T-cell (primary cell): ENCODE results near the gene VIL1. TPM values are rescaled to one million over a fixed set of nuclear protein-coding genes. Genes with fewer than 3 reads are reported as not detected.

Experiments used
- ATAC-seq, 4 experiments: fragments of 200-7000 bp in 3 of 4; fragments of 150-1000 bp in 1 of 4; cut with Tn5 transposase; replicated peaks in 1 of 4; 1 replicate in 3 of 4; 2 replicates in 1 of 4; pipeline ENCODE4 v1.10.0; 2021; ENCODE audit warnings: moderate library complexity in 3 of 4, mild to moderate bottlenecking in 2 of 4, moderate number of reproducible peaks in 1 of 4
- CTCF ChIA-PET, 2 donors: fragments of 300-600 bp; sonication (Branson Sonifier 250); formaldehyde crosslinking; loops; one replicate each; lab custom pipeline; 2022; ENCODE audit warnings: antibody characterized with exemption in 2 of 2; lab: Charles Lee
- POLR2A ChIA-PET, 2 donors: fragments of 300-600 bp; sonication (Branson Sonifier 250); formaldehyde crosslinking; loops; one replicate each; lab custom pipeline; 2022; ENCODE audit warnings: antibody characterized with exemption in 2 of 2; lab: Charles Lee
- DNase-seq, 35 experiments: peaks; one replicate each; pipeline versions ENCODE4 v3.0.0 to v3.0.0-alpha.2; 2013 to 2023
- H3K27ac ChIP-seq: one replicate; pipeline ENCODE4 v1.5.1; 2013; ENCODE audit warnings: low read length
- H3K27me3 ChIP-seq, 2 experiments: replicated peaks in 1 of 2; 1 replicate in 1 of 2; 2 replicates in 1 of 2; pipeline versions ENCODE4 v1.6.1 to v1.7.0; 2013; ENCODE audit warnings: low read length in 1 of 2, mixed read lengths in 1 of 2; ENCODE audit not compliant: control insufficient read depth in 2 of 2, insufficient read depth in 2 of 2; ENCODE audit errors: extremely low read depth in 1 of 2
- H3K36me3 ChIP-seq, 2 donors: 1 replicate in 1 of 2; 2 replicates in 1 of 2; pipeline versions ENCODE4 v1.6.1 to v1.7.0; 2013; ENCODE audit warnings: low read length in 1 of 2; ENCODE audit not compliant: control insufficient read depth in 2 of 2, insufficient read depth in 1 of 2; ENCODE audit errors: extremely low read depth in 1 of 2
- H3K4me1 ChIP-seq, 2 experiments: 1 replicate in 1 of 2; 2 replicates in 1 of 2; pipeline versions ENCODE4 v1.6.1 to v1.7.0; 2013; ENCODE audit warnings: low read length in 2 of 2, mixed read lengths in 1 of 2; ENCODE audit not compliant: insufficient read depth in 2 of 2, control insufficient read depth in 1 of 2; ENCODE audit errors: extremely low read depth in 1 of 2
- H3K4me3 ChIP-seq, 2 donors: 1 replicate in 1 of 2; 2 replicates in 1 of 2; pipeline versions ENCODE4 v1.5.1 to v1.7.0; 2013; ENCODE audit warnings: mild to moderate bottlenecking in 2 of 2, low read length in 1 of 2, moderate library complexity in 1 of 2; ENCODE audit not compliant: control insufficient read depth in 1 of 2; ENCODE audit errors: extremely low read depth in 1 of 2
- H3K9me3 ChIP-seq: 2 replicates; pipeline ENCODE4 v1.7.0; 2013
- H3K27ac Mint-ChIP-seq, 2 donors: one replicate each; pipeline ENCODE4 v1.8.0; 2020 to 2021; ENCODE audit warnings: mild to moderate bottlenecking in 2 of 2, mixed read lengths in 2 of 2
- H3K27me3 Mint-ChIP-seq, 2 donors: one replicate each; pipeline ENCODE4 v1.8.0; 2021 to 2022; ENCODE audit warnings: mixed read lengths in 2 of 2
- H3K36me3 Mint-ChIP-seq: one replicate; pipeline ENCODE4 v1.8.0; 2021; ENCODE audit warnings: mixed read lengths
- H3K4me1 Mint-ChIP-seq, 3 donors: one replicate each; pipeline ENCODE4 v1.8.0; 2020 to 2022; ENCODE audit warnings: mixed read lengths in 3 of 3, mild to moderate bottlenecking in 1 of 3
- H3K4me3 Mint-ChIP-seq, 3 donors: one replicate each; pipeline ENCODE4 v1.8.0; 2020 to 2022; ENCODE audit warnings: mild to moderate bottlenecking in 3 of 3, mixed read lengths in 3 of 3, moderate library complexity in 3 of 3
- H3K9me3 Mint-ChIP-seq, 3 donors: one replicate each; pipeline ENCODE4 v1.8.0; 2020 to 2022; ENCODE audit warnings: mixed read lengths in 3 of 3
- WGBS: methylation state at CpG from one replicate; pipeline ENCODE4 v1.1.5; 2013; ENCODE audit warnings: missing lambda C conversion rate; ENCODE audit not compliant: insufficient coverage; 5-methylcytosine and 5-hydroxymethylcytosine counted together
- total RNA-seq, 35 experiments: library from RNA in 6 of 35; stranded (reverse) in 6 of 35; fragments of 120-200 nt in 1 of 35; gene quantifications; one replicate each; pipeline versions ENCODE4 v1.2.1 to v1.2.4 and lab custom pipeline; 2013 to 2026

Gene VIL1
- total RNA-seq, 5 donors from 2014 or later (not counting 1 experiment from before 2014, with no cell fraction given), result 0.23 to 0.67 (median 0.51) TPM

GRCh38 chr2:218406949-218407618 is 11.8 kb upstream of the VIL1 start:
- Histone ChIP-seq H3K4me1 (peaks cover 18 to 61% of the 10 kb centered on the region in 2 experiments), H3K4me3 (peak overlapping the region; percentile 49 to 60), H3K27ac (peak overlapping the region; percentile 71), H3K36me3 (peaks cover 14 to 25% of the 10 kb centered on the region in 2 donors), H3K27me3 (no peaks in the 10 kb centered on the region), H3K9me3 (no peaks in the 10 kb centered on the region)
- 5% methylated on average over 4 of the region's 13 CpGs for WGBS
- DNase-seq, result peak; percentile 41 to 84 (median 65)
- CTCF ChIA-PET, result interaction anchor here (0.9 to 1.4 kb wide), 7 partner anchors 11 to 161 kb away, joined by 3 to 8 read pairs (median 4); partner anchors contain the start of genes AAMP (in 1 of the 2), PNKD (in 1 of the 2) and USP37 (in 1 of the 2)
- no peaks in the 10 kb centered on the region for H3K27me3 Mint-ChIP-seq
- POLR2A ChIA-PET, result no interaction called here
- H3K4me1 Mint-ChIP-seq, result peaks cover 45 to 52% (median 52%) of the 10 kb centered on the region in 3 donors
- peak overlapping the region; percentile 75 to 95 (median 79) for H3K4me3 Mint-ChIP-seq
- no peaks in the 10 kb centered on the region for H3K9me3 Mint-ChIP-seq
- H3K27ac Mint-ChIP-seq, result peak overlapping the region; percentile 87 to 91
- peak; percentile 8 to 64 (median 38) for ATAC-seq
- peaks cover 13% of the 10 kb centered on the region for H3K36me3 Mint-ChIP-seq

GRCh38 chr2:218407717-218408116 is 11.2 kb upstream of the VIL1 start:
- H3K4me1 Mint-ChIP-seq, result peaks cover 44 to 57% (median 51%) of the 10 kb centered on the region in 3 donors
- peaks cover 18 to 57% of the 10 kb centered on the region in 2 experiments for H3K4me1 ChIP-seq

GRCh38 chr2:218418321-218418716 is 604 bp upstream of the VIL1 start:
- Mint-ChIP-seq H3K4me1 (peaks cover 0 to 8% (median 0%) of the 10 kb centered on the region in 3 donors), H3K4me3 (no peak overlapping the region), H3K36me3 (no peaks in the 10 kb centered on the region), H3K27me3 (no peaks in the 10 kb centered on the region), H3K9me3 (no peaks in the 10 kb centered on the region), H3K27ac (no peak overlapping the region)
- ChIA-PET POLR2A (no interaction called here), CTCF (no interaction called here)
- H3K36me3 ChIP-seq, result no peaks in the 10 kb centered on the region
- DNase-seq (no peak), ATAC-seq (no peak)
- H3K9me3 ChIP-seq, result no peaks in the 10 kb centered on the region
- H3K4me3 ChIP-seq, result no peak overlapping the region
- H3K27ac ChIP-seq, result no peak overlapping the region
- no CpG with 5 or more reads among the region's 5 CpGs for WGBS
- H3K27me3 ChIP-seq, result peaks cover 0 to 5% of the 10 kb centered on the region in 2 experiments
- no peaks in the 10 kb centered on the region for H3K4me1 ChIP-seq

More at GRCh38 chr2:218407717-218408116, 11.2 kb upstream of the VIL1 start:
- H3K27me3 Mint-ChIP-seq, result no peaks in the 10 kb centered on the region
- H3K27ac Mint-ChIP-seq, result peak overlapping the region; percentile 11 to 25
- H3K4me3 Mint-ChIP-seq, result peak overlapping the region in 1 of 3 donors; percentile 95
- no peak for ATAC-seq
- 94% methylated on average over 7 of the region's 8 CpGs for WGBS
- peaks cover 13% of the 10 kb centered on the region for H3K36me3 Mint-ChIP-seq
- peaks cover 14 to 19% of the 10 kb centered on the region in 2 donors for H3K36me3 ChIP-seq
- no peaks in the 10 kb centered on the region for H3K9me3 Mint-ChIP-seq
- DNase-seq, result no peak
- H3K27ac ChIP-seq, result no peak overlapping the region
- CTCF ChIA-PET, result interaction anchor here in 1 of 2 donors (0.6 to 1.4 kb wide), 3 partner anchors 14 to 109 kb away, joined by 3 to 4 read pairs (median 4); no protein-coding TSS in a partner anchor
- POLR2A ChIA-PET, result no interaction called here
- H3K9me3 ChIP-seq, result no peaks in the 10 kb centered on the region
- peak overlapping the region in 1 of 2 donors; percentile 60 for H3K4me3 ChIP-seq
- no peaks in the 10 kb centered on the region for H3K27me3 ChIP-seq

DNA sequence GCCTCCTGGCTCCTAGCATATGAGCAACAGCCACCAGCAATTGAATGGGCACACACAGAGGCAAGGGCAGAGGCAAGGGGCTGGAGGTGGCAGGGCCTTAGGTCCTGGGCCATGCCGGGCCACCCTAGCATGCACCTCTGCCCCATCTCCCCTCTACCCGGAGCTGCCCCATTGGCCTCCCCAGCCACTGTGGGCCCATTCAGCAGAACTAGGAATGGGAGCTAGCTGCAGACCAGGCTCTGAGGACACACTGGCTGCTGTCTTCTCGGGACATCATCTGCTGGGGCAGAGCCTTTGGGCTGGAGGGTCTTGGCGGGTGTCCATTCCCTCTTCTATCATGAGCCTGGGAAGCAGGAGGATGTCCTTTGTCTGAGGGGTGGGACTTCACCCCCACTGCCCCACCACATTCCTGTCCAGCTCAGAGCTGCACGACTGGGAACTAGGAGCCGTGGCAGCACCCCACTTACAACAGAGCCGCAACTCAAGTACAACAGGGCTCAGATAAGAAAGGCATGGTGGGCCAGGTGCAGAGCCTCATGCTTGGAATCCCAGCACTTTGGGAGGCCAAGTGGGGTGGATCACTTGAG is 800 bp downstream of the VIL1 start:
- Mint-ChIP-seq H3K9me3 (no peaks in the 10 kb centered on the region), H3K27me3 (no peaks in the 10 kb centered on the region), H3K4me1 (peaks cover 0 to 8% (median 0%) of the 10 kb centered on the region in 3 donors), H3K4me3 (no peak overlapping the region), H3K36me3 (no peaks in the 10 kb centered on the region), H3K27ac (no peak overlapping the region)
- CTCF ChIA-PET, result interaction anchor here in 1 of 2 donors (0.6 to 0.7 kb wide), 2 partner anchors 33 to 63 kb away, joined by 3 to 8 read pairs; partner anchors contain the start of gene CATIP
- no peak for ATAC-seq
- Histone ChIP-seq H3K27ac (no peak overlapping the region), H3K9me3 (no peaks in the 10 kb centered on the region), H3K36me3 (no peaks in the 10 kb centered on the region), H3K27me3 (peaks cover 0 to 8% of the 10 kb centered on the region in 2 experiments), H3K4me1 (no peaks in the 10 kb centered on the region), H3K4me3 (no peak overlapping the region)
- DNase-seq, result no peak
- POLR2A ChIA-PET, result interaction anchor here in 1 of 2 donors (0.6 kb wide), 2 partner anchors 15 to 74 kb away, joined by 3 read pairs; no protein-coding TSS in a partner anchor
- no CpG with 5 or more reads among the region's 7 CpGs for WGBS

DNA sequence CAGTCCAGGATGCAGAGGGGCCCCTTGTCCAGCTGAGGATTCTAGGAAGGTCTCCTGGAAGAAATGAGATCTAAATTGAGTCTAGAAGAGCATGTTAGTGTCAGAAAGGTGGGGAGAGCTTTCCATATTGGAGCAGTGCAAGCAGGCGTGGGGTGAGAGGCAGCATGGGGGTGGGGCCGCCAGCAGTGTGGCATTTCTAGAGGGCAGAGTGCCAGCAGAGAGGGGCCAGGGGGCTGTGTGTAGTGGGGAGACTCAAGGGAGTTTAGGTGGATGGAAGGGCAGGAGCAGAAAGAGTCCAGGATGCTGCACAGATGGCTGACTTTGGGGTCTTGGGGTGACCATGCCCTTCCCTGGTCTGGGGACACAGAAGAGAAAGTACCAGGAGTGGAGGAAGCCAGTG is 2.1 kb downstream of the VIL1 start:
- ATAC-seq, result no peak
- H3K4me1 ChIP-seq, result no peaks in the 10 kb centered on the region
- Mint-ChIP-seq H3K27ac (no peak overlapping the region), H3K4me3 (no peak overlapping the region), H3K4me1 (peaks cover 0 to 8% (median 0%) of the 10 kb centered on the region in 3 donors), H3K36me3 (no peaks in the 10 kb centered on the region), H3K9me3 (no peaks in the 10 kb centered on the region), H3K27me3 (no peaks in the 10 kb centered on the region)
- H3K4me3 ChIP-seq, result no peak overlapping the region
- 97% methylated on average over 2 of the region's 2 CpGs for WGBS
- CTCF ChIA-PET, result no interaction called here
- POLR2A ChIA-PET, result no interaction called here
- H3K27ac ChIP-seq, result no peak overlapping the region
- no peak for DNase-seq
- H3K9me3 ChIP-seq, result no peaks in the 10 kb centered on the region
- H3K27me3 ChIP-seq, result peaks cover 0 to 15% of the 10 kb centered on the region in 2 experiments
- no peaks in the 10 kb centered on the region for H3K36me3 ChIP-seq

DNA sequence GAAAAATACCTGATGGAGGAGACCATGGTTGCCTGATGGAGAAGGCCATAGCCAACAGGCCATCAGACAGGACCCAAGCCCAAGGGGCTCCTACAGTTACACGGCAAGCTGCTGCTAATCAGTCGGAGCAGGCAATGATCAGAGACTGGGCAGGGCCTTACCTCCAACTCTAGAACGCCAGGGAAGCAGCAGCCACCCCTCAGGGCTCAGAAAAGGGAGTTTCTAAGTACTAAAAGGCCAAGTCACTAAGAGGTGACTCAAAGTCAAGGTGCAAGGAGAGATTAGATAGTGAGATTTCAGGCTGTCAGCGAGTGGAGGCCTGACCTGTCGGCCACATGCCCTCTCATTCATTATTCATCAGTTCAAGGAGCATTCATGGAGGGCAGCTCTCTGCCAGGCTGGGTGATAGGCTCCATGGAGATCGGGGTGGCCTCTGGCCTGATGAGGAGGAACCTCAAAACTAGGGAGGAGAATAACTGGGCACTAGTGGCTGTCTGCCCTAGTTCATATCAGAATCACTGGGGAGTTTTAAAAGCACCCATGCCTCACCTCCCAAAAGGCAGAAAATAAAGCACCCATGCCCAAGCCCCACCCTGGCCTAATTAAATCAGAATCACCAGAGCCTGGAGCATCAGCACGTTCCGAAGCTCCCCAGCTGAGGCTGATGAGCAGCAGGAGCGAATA is 3.6 kb downstream of the VIL1 start:
- Histone ChIP-seq H3K9me3 (no peaks in the 10 kb centered on the region), H3K4me3 (no peak overlapping the region), H3K27ac (no peak overlapping the region), H3K36me3 (no peaks in the 10 kb centered on the region), H3K27me3 (peaks cover 0 to 15% of the 10 kb centered on the region in 2 experiments), H3K4me1 (no peaks in the 10 kb centered on the region)
- Mint-ChIP-seq H3K4me3 (no peak overlapping the region), H3K9me3 (no peaks in the 10 kb centered on the region), H3K27me3 (no peaks in the 10 kb centered on the region), H3K27ac (no peak overlapping the region), H3K36me3 (no peaks in the 10 kb centered on the region), H3K4me1 (peaks cover 0 to 8% (median 0%) of the 10 kb centered on the region in 3 donors)
- DNase-seq (no peak), ATAC-seq (no peak)
- CTCF ChIA-PET, result no interaction called here
- WGBS, result 96% methylated on average over 4 of the region's 9 CpGs
- POLR2A ChIA-PET, result no interaction called here
